MM.1S (cell line): Measurements from ENCODE around the gene CT47C1.

Experiments used
- DNase-seq: peaks from one replicate; pipeline ENCODE4 v3.0.0-alpha.2; 2015
- H2AFZ ChIP-seq: fragments of 300-600 bp; sonication (generic); 2 replicates; pipeline ENCODE4 v1.6.0; 2016; ENCODE audit warnings: antibody characterized with exemption, low read length
- H3F3A ChIP-seq: fragments of 300-600 bp; sonication (generic); 2 replicates; pipeline ENCODE4 v1.6.1; 2016; ENCODE audit warnings: mild to moderate bottlenecking, antibody characterized with exemption, low read length, moderate library complexity, mixed read lengths; ENCODE audit not compliant: insufficient read depth
- H3K27ac ChIP-seq: fragments of 300-600 bp; sonication (generic); 2 replicates; pipeline ENCODE4 v1.5.1; 2016; ENCODE audit warnings: mild to moderate bottlenecking, low read length
- H3K27me3 ChIP-seq: fragments of 300-600 bp; sonication (generic); replicated peaks from 2 replicates; pipeline ENCODE4 v1.6.0; 2016; ENCODE audit warnings: low read length; ENCODE audit not compliant: insufficient read depth
- H3K36me3 ChIP-seq: fragments of 300-600 bp; sonication (generic); replicated peaks from 2 replicates; pipeline ENCODE4 v1.6.1; 2016; ENCODE audit warnings: mild to moderate bottlenecking, low read length, mixed read lengths; ENCODE audit not compliant: insufficient read depth
- H3K4me1 ChIP-seq: fragments of 300-600 bp; sonication (generic); 2 replicates; pipeline ENCODE4 v1.6.1; 2016; ENCODE audit warnings: low read length, mixed read lengths
- H3K4me2 ChIP-seq: fragments of 300-600 bp; sonication (generic); 2 replicates; pipeline ENCODE4 v1.6.0; 2016; ENCODE audit warnings: low read depth, low read length
- H3K4me3 ChIP-seq: fragments of 300-600 bp; sonication (generic); 2 replicates; pipeline ENCODE4 v1.5.1; 2016; ENCODE audit warnings: low read length, mixed read lengths
- H3K79me2 ChIP-seq: fragments of 300-600 bp; sonication (generic); 2 replicates; pipeline ENCODE4 v1.6.1; 2016; ENCODE audit warnings: mixed run types, low read length, mixed read lengths
- H3K9ac ChIP-seq: fragments of 300-600 bp; sonication (generic); 2 replicates; pipeline ENCODE4 v1.6.1; 2016; ENCODE audit warnings: low read length, mixed read lengths
- H3K9me2 ChIP-seq: fragments of 300-600 bp; sonication (generic); replicated peaks from 2 replicates; pipeline ENCODE4 v1.6.1; 2016; ENCODE audit warnings: mild to moderate bottlenecking, low read length, mixed read lengths; ENCODE audit not compliant: insufficient read depth
- H3K9me3 ChIP-seq: fragments of 300-600 bp; sonication (generic); replicated peaks from 2 replicates; pipeline ENCODE4 v1.6.1; 2016; ENCODE audit warnings: mild to moderate bottlenecking, low read length, mixed read lengths; ENCODE audit not compliant: insufficient read depth
- H4K20me1 ChIP-seq: fragments of 300-600 bp; sonication (generic); 2 replicates; pipeline ENCODE4 v1.6.1; 2016; ENCODE audit warnings: mild to moderate bottlenecking, low read length, moderate library complexity, mixed read lengths; ENCODE audit not compliant: insufficient read depth
- EZH2 ChIP-seq: fragments of 300-600 bp; sonication (generic); optimal IDR thresholded peaks from 2 replicates; pipeline ENCODE3; 2017; ENCODE audit warnings: low read depth, mild to moderate bottlenecking, antibody characterized with exemption, low read length, mixed read lengths
- EZH2phosphoT487 ChIP-seq: fragments of 300-600 bp; sonication (generic); IDR thresholded peaks from 2 replicates; pipeline ENCODE4 v1.6.1; 2018; ENCODE audit warnings: antibody characterized with exemption, low read length
- TF ChIP-seq, protein P1 (sequence below): fragments of 300-600 bp; sonication (generic); IDR thresholded peaks from 2 replicates; pipeline ENCODE4 v1.5.1; 2016; ENCODE audit warnings: antibody characterized with exemption, low read length, mixed read lengths

CT47C1 gene

GRCh38 chrX:119045884-119046283, 26.9 kb upstream of the CT47C1 start:
- Histone ChIP-seq H3K4me2 (no peak overlapping the region), H3K4me1 (no peaks in the 10 kb centered on the region)

DNA sequence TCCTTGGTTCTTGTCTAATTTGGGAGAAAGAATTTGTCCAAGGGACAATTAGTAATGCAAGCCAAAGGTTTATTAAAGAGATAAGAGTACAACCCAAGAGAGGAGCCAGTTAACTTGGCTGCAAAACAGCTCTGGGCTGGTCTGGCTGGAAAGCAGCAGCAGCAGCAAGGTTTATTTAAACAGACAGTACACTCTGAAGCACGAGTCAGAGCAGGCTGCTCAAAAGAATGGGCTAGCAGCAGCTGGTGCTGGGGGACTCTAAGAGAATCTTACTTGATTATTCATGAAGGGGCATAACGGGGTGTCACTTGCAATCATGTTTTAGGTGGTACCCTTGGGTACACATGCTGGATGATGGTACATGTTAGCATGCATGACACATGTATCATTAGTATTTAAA, 17.1 kb upstream of the CT47C1 start:
- no peaks in the 10 kb centered on the region for H3K36me3 ChIP-seq
- no peak overlapping the region for H2AFZ ChIP-seq
- no peaks in the 10 kb centered on the region for H3K9me2 ChIP-seq
- no peaks in the 10 kb centered on the region for H4K20me1 ChIP-seq
- no peak overlapping the region for H3K27ac ChIP-seq
- H3F3A ChIP-seq: no peaks in the 10 kb centered on the region
- no peak overlapping the region for H3K4me2 ChIP-seq
- no peak overlapping the region for H3K9ac ChIP-seq
- H3K4me1 ChIP-seq: no peaks in the 10 kb centered on the region
- H3K4me3 ChIP-seq: no peak overlapping the region
- no peak for DNase-seq
- H3K79me2 ChIP-seq: no peaks in the 10 kb centered on the region
- TF ChIP-seq EZH2phosphoT487 (no peak), EZH2 (no peak)
- TF ChIP-seq, protein P1, sequence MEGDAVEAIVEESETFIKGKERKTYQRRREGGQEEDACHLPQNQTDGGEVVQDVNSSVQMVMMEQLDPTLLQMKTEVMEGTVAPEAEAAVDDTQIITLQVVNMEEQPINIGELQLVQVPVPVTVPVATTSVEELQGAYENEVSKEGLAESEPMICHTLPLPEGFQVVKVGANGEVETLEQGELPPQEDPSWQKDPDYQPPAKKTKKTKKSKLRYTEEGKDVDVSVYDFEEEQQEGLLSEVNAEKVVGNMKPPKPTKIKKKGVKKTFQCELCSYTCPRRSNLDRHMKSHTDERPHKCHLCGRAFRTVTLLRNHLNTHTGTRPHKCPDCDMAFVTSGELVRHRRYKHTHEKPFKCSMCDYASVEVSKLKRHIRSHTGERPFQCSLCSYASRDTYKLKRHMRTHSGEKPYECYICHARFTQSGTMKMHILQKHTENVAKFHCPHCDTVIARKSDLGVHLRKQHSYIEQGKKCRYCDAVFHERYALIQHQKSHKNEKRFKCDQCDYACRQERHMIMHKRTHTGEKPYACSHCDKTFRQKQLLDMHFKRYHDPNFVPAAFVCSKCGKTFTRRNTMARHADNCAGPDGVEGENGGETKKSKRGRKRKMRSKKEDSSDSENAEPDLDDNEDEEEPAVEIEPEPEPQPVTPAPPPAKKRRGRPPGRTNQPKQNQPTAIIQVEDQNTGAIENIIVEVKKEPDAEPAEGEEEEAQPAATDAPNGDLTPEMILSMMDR: no peak
- H3K27me3 ChIP-seq: no peaks in the 10 kb centered on the region
- no peaks in the 10 kb centered on the region for H3K9me3 ChIP-seq

More at GRCh38 chrX:119045884-119046283, 26.9 kb upstream of the CT47C1 start:
- TF ChIP-seq, protein P1: no peak
- TF ChIP-seq EZH2phosphoT487 (no peak), EZH2 (no peak)
- H3F3A ChIP-seq: no peaks in the 10 kb centered on the region
- no peaks in the 10 kb centered on the region for H3K9me2 ChIP-seq
- H2AFZ ChIP-seq: no peak overlapping the region
- no peaks in the 10 kb centered on the region for H4K20me1 ChIP-seq
- no peak overlapping the region for H3K4me3 ChIP-seq
- no peaks in the 10 kb centered on the region for H3K27me3 ChIP-seq
- H3K79me2 ChIP-seq: no peaks in the 10 kb centered on the region
- no peaks in the 10 kb centered on the region for H3K9me3 ChIP-seq
- no peak for DNase-seq
- no peak overlapping the region for H3K9ac ChIP-seq
- no peak overlapping the region for H3K27ac ChIP-seq
- no peaks in the 10 kb centered on the region for H3K36me3 ChIP-seq

DNA sequence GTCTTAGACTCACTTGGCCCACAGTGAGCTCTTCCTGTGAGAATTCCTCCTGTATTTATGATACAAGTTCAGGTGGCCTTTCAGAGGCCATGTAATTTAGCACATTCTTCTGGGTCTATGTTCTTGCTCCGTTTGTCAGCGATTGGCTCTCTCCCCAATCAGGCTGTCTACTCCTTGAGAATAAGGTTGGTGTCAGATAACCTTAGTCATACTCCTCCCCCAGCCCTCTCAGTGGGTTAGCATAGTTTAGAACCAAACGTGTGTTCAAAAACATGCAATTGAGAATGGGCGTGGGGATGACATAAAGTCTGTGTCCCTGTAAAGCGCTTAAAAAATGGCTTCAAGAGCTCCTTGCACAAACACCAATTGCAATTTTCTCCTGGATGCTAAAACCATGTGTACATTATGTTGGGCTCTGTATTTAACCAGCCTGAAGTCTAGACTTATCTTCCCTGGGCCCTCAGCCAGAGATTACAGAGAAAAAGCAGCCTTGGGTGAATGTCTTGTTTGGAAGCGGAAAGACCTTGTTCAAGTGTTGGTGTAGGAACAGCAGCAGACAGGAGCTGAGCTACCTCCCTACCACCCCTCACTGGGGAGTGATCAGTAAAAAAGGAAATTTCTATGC, 9.9 kb upstream of the CT47C1 start:
- Histone ChIP-seq H3F3A (0 out of 2 replicates have a peak, but pooled peaks cover 3% of the 10 kb centered on the region), H3K4me2 (no peak overlapping the region), H3K4me1 (no peaks in the 10 kb centered on the region), H3K4me3 (no peak overlapping the region), H3K9ac (no peak overlapping the region), H3K79me2 (no peaks in the 10 kb centered on the region), H3K9me2 (no peaks in the 10 kb centered on the region), H4K20me1 (no peaks in the 10 kb centered on the region), H3K9me3 (no peaks in the 10 kb centered on the region), H3K27ac (no peak overlapping the region), H2AFZ (no peak overlapping the region), H3K36me3 (no peaks in the 10 kb centered on the region), H3K27me3 (no peaks in the 10 kb centered on the region; the same call in 1 of the 2 replicates)
- TF ChIP-seq, protein P1: no peak
- no peak for TF ChIP-seq EZH2phosphoT487
- no peak for TF ChIP-seq EZH2
- no peak for DNase-seq
